ENCODE results near the gene MDM1.

GRCh38 chr12:68260153-68260552 is 72.0 kb downstream of the MDM1 start:
- no peak for TF ChIP-seq SP1 (IDR thresholded peaks at IDR 0.05)
- no peak for TF ChIP-seq BHLHE40 (IDR thresholded peaks at IDR 0.05; ENCODE audit: borderline replicate concordance)
- no peak for TF ChIP-seq CTBP1 (IDR thresholded peaks at IDR 0.05; ENCODE audit: borderline replicate concordance)
- no peak for TF ChIP-seq FOXK2 (IDR thresholded peaks at IDR 0.05)
- no peak for TF ChIP-seq L3MBTL2 (conservative IDR thresholded peaks at IDR 0.05)
- TF ChIP-seq ELF4 (IDR thresholded peaks at IDR 0.05) = no peak
- TF ChIP-seq FOXM1 (IDR thresholded peaks at IDR 0.05; ENCODE audit: borderline replicate concordance) = no peak
- TF ChIP-seq ZNF384 (IDR thresholded peaks at IDR 0.05) = no peak
- TF ChIP-seq SUZ12 (IDR thresholded peaks at IDR 0.05) = no peak

All from HEK293T (cell line).